ENCODE data around the gene KRT78.

KRT78 gene

DNA sequence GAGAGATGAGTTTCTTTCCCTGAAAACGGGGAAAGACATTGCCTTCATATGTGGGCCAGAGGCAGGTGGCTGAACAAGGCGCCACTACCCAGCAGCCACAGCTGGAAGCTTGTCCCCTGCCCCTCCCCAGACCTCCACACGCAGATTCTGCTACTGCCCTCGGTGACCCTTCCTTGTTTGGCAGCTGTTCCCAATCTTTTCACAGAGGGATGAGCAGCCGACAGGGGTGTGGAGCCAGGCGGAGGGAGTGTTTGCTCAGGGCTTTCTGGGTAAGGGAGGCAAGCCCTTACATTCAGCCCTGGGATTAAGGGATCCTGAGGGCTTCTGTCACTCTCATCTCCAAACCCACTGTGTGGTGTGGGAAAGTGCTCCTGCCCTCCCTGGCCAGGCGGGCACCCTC is 30.4 kb downstream of the KRT78 start:
- TF ChIP-seq, protein P1, sequence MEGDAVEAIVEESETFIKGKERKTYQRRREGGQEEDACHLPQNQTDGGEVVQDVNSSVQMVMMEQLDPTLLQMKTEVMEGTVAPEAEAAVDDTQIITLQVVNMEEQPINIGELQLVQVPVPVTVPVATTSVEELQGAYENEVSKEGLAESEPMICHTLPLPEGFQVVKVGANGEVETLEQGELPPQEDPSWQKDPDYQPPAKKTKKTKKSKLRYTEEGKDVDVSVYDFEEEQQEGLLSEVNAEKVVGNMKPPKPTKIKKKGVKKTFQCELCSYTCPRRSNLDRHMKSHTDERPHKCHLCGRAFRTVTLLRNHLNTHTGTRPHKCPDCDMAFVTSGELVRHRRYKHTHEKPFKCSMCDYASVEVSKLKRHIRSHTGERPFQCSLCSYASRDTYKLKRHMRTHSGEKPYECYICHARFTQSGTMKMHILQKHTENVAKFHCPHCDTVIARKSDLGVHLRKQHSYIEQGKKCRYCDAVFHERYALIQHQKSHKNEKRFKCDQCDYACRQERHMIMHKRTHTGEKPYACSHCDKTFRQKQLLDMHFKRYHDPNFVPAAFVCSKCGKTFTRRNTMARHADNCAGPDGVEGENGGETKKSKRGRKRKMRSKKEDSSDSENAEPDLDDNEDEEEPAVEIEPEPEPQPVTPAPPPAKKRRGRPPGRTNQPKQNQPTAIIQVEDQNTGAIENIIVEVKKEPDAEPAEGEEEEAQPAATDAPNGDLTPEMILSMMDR (IDR thresholded peaks at IDR 0.05; ENCODE audit: insufficient read depth, low read depth, low read length, missing control alignments) = no peak
- H3K4me3 ChIP-seq (ENCODE audit: low read length) = no peak overlapping the region
- no peak for DNase-seq (ENCODE audit: low read depth)

DNA sequence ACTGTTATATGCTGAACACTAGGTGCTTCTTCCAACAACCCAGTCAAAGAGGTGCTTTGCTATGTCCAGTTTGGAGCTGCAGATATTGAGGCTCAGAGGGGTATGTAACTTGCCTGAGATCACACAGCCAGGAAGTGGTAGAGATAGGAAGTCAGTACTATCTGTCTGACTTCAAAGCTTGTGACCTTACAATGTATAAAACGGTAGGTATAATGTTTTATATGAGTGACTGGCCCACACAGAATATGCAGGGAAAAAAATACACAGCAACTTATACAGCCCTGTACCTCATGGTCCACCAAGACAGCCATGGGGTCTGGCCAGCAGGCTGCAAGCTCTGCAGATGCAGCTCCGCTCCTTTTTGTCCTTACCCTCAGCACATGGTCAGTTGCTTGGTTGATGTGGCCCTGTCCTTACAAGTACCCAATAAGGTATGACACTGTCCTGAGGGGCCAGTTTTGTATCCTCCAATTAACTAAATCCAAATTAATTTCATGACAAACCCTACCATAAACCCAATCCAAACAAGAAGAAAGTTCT is 31.0 kb downstream of the KRT78 start:
- no peak overlapping the region for H3K4me3 ChIP-seq (ENCODE audit: low read length)
- TF ChIP-seq, protein P1 (IDR thresholded peaks at IDR 0.05; ENCODE audit: insufficient read depth, low read depth, low read length, missing control alignments) = no peak
- DNase-seq (ENCODE audit: low read depth) = no peak

DNA sequence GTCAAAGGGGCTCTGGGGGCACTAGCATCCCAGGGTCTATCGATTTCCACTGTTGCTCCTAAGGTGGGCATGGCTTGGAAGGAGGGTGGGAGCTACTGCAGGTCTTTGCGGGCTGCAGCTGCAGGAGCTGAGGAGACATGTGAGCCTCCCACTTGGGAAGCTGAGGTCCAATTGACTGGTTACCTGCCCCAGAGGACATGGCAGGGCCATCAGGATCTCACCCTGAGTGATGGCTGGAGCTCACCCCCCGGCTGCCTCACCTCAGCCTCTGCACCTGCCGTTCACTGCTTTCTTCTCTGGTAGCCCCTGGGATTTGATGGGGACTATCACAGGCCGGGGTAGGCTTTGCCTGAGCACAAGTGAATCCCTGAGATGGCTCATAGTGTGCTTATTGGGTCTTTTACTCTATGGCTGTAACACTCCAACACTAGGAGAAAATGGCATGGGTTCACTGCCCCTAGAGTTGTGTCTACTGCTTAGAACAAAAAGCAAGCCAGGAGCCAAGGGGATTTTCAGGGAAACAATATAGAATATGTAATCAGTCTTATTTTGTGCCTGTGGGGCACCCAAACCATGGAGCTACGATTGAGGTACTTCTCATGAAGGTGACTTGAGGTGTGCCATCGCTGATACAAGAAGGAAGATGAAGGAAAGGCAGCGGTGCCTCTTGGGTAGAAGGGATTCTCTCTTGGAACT is 31.6 kb downstream of the KRT78 start:
- H3K4me3 ChIP-seq (ENCODE audit: low read length) = no peak overlapping the region
- DNase-seq (ENCODE audit: low read depth) = no peak
- TF ChIP-seq, protein P1 (IDR thresholded peaks at IDR 0.05; ENCODE audit: insufficient read depth, low read depth, low read length, missing control alignments) = no peak

DNA sequence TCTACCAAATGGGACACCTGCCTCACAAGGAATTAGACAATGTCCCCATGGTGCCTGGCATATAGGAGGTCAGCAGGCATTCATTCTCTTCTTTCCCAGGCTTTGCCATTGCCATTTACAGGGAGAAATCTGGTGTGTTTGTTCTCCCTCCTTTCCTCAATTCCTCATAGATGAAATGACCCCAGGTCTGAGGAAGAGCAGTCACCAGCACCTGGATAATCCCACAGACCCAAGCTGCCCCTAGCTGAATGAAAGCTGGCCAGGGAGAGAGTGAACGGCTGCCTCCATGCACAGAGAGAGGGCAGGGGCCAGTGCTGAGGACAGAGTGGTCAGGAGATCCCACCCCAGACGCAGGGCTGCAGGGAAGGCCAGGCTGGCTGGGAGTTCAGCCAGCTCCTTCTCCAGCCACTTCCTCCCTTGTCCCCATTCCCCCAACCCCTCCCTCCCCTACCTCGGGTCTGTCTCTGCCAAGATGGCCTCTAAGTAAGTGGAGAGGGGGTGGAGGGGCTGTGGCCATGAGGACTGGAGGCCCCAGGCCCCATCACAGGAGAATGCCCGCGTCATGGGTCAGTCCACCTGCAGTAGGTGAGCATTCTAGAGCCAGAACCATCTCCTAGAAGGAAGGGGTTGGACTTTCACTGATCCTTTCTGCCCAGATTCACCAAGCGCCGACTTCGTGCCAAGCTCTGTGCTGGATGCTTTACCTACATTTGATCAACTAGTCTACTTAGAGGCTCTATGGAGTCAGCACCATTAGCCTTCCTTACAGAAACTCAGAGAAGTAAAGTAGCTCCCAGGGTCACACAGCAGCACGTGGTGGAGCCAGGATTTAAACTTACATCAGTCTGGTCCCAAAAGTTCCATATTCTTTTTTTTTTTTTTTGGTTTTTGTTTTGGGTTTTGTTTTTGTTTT is 32.9 kb downstream of the KRT78 start:
- H3K4me3 ChIP-seq (ENCODE audit: low read length) = no peak overlapping the region
- TF ChIP-seq, protein P1 (IDR thresholded peaks at IDR 0.05; ENCODE audit: insufficient read depth, low read depth, low read length, missing control alignments) = no peak
- no peak for DNase-seq (ENCODE audit: low read depth)

DNA sequence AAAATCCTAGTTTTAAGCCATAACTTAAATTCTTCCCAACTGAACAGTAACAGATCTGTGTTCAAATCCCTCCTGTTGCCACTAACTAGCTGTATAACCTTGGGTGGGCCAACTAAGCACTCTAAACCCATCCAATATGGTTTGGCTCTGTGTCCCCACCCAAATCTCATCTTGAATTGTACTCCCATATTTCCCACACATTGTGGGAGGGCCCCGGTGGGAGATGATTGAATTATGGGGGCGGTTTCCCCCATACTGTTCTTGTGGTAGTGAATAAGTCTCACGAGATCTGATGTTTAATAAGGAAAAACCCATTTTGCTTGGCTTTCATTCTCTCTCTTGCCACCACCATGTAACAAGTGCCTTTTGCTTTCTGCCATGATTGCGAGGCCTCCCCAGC is 33.6 kb downstream of the KRT78 start:
- DNase-seq (ENCODE audit: low read depth) = no peak
- TF ChIP-seq, protein P1 (IDR thresholded peaks at IDR 0.05; ENCODE audit: insufficient read depth, low read depth, low read length, missing control alignments) = no peak
- H3K4me3 ChIP-seq (ENCODE audit: low read length) = no peak overlapping the region

- no peak for DNase-seq (ENCODE audit: low read depth)
- TF ChIP-seq, protein P1 (IDR thresholded peaks at IDR 0.05; ENCODE audit: insufficient read depth, low read depth, low read length, missing control alignments) = no peak
- H3K4me3 ChIP-seq (ENCODE audit: low read length) = no peak overlapping the region
Measured at GRCh38 chr12:52814710-52815155, 34.1 kb downstream of the KRT78 start.

Measured in epithelial cell of esophagus (primary cell).